ENCODE data around the gene ORC4.
"Not testable (repeated sequence)": the region's sequence is repeated elsewhere in the genome, so short reads cannot be mapped to it uniquely, and the experiment has no call there.

The ORC4 gene

GRCh38 chr2:148022351-148022750 lies 1.8 kb upstream of the ORC4 start:
- ChIA-PET POLR2A (ENCODE audit: low non-redundant PET) (no interaction called here), CTCF (no interaction called here)
- no peak for DNase-seq (ENCODE audit: low spot score)
- no peak overlapping the region for H3K27ac ChIP-seq
- no peak for TF ChIP-seq CTCF (conservative IDR thresholded peaks at IDR 0.05; ENCODE audit: low read depth)

- no peak for DNase-seq (ENCODE audit: low spot score)
- ChIA-PET CTCF (no interaction called here), POLR2A (ENCODE audit: low non-redundant PET) (no interaction called here)
- H3K27ac ChIP-seq = peak overlapping the region; percentile 92
- no peak for TF ChIP-seq CTCF (conservative IDR thresholded peaks at IDR 0.05; ENCODE audit: low read depth)
Measured at GRCh38 chr2:148021886-148022285, 1.3 kb upstream of the ORC4 start.

DNA sequence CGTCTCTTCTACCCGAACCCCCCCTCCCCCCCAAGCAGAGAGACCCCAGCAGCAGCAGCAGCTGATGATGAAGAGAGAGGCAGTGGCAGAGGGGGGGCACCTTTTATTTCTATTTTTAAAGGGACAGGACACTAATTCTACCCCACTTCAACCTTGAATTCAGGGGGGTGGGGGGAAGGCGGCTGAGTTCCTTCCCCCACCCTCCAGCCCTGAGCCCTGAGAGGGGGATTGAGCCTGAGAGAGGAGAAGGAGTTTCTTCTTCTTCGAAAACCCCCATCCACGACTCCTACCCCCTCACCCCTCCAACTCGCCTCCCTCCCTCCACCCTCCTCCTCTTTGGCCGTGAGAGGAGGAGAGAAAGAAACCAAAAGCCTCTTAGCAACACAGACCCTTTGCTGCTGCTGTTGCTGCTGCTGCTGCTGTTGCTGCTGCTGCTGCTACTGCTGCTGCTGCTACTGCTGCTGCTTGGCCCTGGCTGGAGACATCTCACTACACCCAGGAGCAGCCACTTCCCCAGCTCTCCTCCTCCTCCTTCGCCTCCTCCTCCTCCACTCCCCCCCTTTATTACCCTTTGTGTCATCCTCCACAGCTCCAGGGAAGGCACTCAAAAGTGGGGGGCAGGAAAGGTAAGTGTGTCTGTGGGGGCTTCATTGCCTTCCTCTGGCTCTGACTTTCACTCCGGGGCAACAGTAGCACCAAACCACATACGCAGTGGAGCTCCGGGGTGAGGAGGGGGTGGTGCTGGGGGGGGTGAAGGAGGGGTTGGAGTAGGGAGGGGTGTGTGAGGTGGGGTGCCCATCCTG lies 723 bp upstream of the ORC4 start, which contains the start of gene MBD5:
Gene MBD5, plus strand, starts transcription at position 33 of the 803 bp plus-strand sequence.
- peak within 1 kb of the TSS; percentile 92 for H3K27ac ChIP-seq
- TF ChIP-seq CTCF (conservative IDR thresholded peaks at IDR 0.05; ENCODE audit: low read depth) = no peak
- ChIA-PET CTCF (interaction anchor here (0.6 to 2.1 kb wide), 4 partner anchors 32 to 488 kb away, joined by 4 to 7 read pairs (median 5); no protein-coding TSS in a partner anchor), POLR2A (ENCODE audit: low non-redundant PET) (interaction anchor here (0.6 kb wide), 1 partner anchor 14 kb away, joined by 6 read pairs; no protein-coding TSS in a partner anchor)
- peak; percentile 13 for DNase-seq (ENCODE audit: low spot score)

DNA sequence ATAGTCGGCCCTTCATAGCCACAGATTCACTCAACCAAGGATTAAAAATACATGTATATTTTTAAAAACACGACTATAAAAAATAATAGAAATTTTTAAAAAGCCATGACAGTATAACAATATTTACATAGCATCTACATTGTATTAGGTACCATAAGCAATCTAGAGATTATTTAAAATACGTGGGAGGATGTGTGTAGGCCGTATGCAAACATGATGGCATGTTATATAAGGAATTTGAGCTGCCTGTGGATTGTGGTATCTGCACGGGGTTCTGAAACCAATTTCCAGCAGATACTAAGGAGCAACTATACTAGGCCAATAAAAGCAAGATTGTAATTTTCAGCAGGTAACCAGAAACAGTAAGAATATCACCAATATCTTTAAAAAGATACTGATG lies 5.9 kb downstream of the ORC4 start:
- no peak for TF ChIP-seq CTCF (conservative IDR thresholded peaks at IDR 0.05; ENCODE audit: low read depth)
- CTCF ChIA-PET = no interaction called here
- POLR2A ChIA-PET (ENCODE audit: low non-redundant PET) = no interaction called here
- DNase-seq (ENCODE audit: low spot score) = no peak
- H3K27ac ChIP-seq = no peak overlapping the region

DNA sequence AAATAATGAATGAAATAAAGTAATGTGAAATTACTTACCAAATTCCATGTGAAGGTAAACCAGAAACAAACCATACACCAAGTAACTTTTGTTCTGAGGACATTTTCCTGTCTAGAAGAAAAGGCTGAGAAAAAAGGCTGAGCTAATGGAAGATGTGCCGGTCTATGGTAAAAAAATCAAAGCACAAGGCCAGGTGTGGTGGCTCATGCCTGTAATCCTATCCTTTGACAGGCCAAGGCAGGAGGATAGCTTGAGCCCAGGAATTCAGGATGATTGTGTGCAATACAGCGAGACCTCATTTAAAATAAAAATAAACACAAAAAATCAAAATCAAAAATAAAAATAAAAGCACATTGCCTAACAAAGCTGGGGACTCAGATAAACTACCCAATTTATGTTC lies 6.7 kb downstream of the ORC4 start:
- ChIA-PET POLR2A (ENCODE audit: low non-redundant PET) (no interaction called here), CTCF (no interaction called here)
- DNase-seq (ENCODE audit: low spot score) = no peak
- no peak overlapping the region for H3K27ac ChIP-seq
- no peak for TF ChIP-seq CTCF (conservative IDR thresholded peaks at IDR 0.05; ENCODE audit: low read depth)

DNA sequence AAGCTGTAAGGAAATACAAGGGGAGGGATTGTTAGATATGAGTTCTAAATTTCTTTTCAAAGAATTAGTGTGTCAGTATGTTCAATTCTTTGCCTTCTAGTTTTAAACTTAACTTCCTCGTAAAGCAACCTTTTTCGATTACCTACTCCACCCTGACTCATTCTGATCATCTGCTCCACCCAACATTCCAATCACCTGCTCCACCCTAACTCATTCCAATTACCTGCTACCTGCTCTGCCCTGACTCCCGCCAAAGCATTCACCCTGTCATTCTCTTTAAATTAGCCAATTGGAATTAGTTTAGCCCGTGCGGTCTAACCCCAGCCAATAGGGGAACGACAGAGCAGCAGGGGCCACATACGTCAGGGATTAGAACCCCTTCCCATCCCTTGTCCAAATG lies 12.1 kb downstream of the ORC4 start:
- DNase-seq (ENCODE audit: low spot score); CTCF ChIA-PET; POLR2A ChIA-PET (ENCODE audit: low non-redundant PET); H3K27ac ChIP-seq: not testable (repeated sequence)

DNA sequence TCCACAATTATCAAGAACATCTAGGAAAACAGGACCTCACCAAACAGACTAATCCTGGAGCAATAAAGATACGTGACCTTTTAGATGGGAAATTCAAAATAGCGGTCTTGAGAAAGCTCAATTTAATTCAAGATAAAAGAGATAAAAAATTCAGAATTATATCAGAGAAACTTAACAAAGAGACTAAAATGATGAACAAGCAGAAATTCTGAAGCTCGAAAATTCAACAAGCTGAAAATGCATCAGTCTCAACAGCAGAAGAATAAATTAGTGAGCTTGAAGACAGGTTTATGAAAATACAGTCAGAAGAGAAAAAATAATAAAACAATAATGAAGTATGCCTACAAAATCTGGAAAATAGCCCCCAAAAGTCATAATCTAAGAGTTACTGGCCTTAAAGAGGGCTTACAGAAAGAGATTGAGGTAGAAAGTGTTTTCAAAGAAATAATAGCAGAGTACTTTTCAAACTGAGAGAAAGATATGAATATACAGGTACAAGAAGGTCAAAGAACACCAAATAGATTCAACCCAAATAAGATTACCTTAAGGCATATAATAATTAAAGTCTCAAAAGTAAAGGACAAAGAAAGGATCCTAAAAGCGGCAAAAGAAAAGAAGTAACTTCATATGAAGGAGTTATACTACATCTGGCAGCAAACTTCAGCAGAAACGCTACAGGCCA lies 13.2 kb downstream of the ORC4 start:
- no peak for TF ChIP-seq CTCF (conservative IDR thresholded peaks at IDR 0.05; ENCODE audit: low read depth)
- ChIA-PET CTCF (no interaction called here), POLR2A (ENCODE audit: low non-redundant PET) (interaction anchor here (0.6 kb wide), 1 partner anchor 13 kb away, joined by 6 read pairs; the partner anchor contains the start of genes MBD5 and ORC4)
- DNase-seq (ENCODE audit: low spot score) = no peak
- H3K27ac ChIP-seq = no peak overlapping the region
